Glutamatergic neuron (in vitro differentiated cells): ENCODE results near the gene DNAAF2. TPM values are rescaled to one million over a fixed set of nuclear protein-coding genes. Genes with fewer than 3 reads are reported as not detected.

Experiments
- DNase-seq: peaks from one replicate; pipeline ENCODE4 v3.0.0; 2022
- H3K27ac Mint-ChIP-seq: one replicate; pipeline ENCODE4 v1.8.0; 2020; ENCODE audit warnings: mild to moderate bottlenecking, mixed read lengths, inconsistent platforms; ENCODE audit not compliant: unreplicated experiment
- H3K27me3 Mint-ChIP-seq: one replicate; pipeline ENCODE4 v1.8.0; 2020; ENCODE audit warnings: mild to moderate bottlenecking, moderate library complexity, mixed read lengths, inconsistent platforms; ENCODE audit not compliant: unreplicated experiment
- H3K36me3 Mint-ChIP-seq: one replicate; pipeline ENCODE4 v1.8.0; 2020; ENCODE audit warnings: mild to moderate bottlenecking, mixed read lengths, inconsistent platforms; ENCODE audit not compliant: unreplicated experiment
- H3K4me1 Mint-ChIP-seq: one replicate; pipeline ENCODE4 v1.8.0; 2020; ENCODE audit warnings: mild to moderate bottlenecking, low read depth, mixed read lengths, inconsistent platforms; ENCODE audit not compliant: unreplicated experiment
- H3K4me3 Mint-ChIP-seq: one replicate; pipeline ENCODE4 v1.8.0; 2020; ENCODE audit warnings: mild to moderate bottlenecking, mixed read lengths, inconsistent platforms; ENCODE audit not compliant: unreplicated experiment
- H3K9me3 Mint-ChIP-seq: one replicate; pipeline ENCODE4 v1.8.0; 2020; ENCODE audit warnings: mild to moderate bottlenecking, moderate library complexity, mixed read lengths, inconsistent platforms; ENCODE audit not compliant: unreplicated experiment
- CTCF ChIP-seq: fragments of 200-600 bp; sonication (generic); IDR thresholded peaks from one replicate; pipeline ENCODE4 v1.5.0; 2021; ENCODE audit not compliant: partially characterized antibody, unreplicated experiment
- total RNA-seq: library from RNA; stranded (reverse); fragmentation: NEBNext Ultra II Directional; extraction: Animal tissue kit (Norgen Biotek cat#: 25700); gene quantifications from one replicate; pipeline ENCODE4 v1.2.1, GENCODE V29; 2021; ENCODE audit not compliant: unreplicated experiment

The DNAAF2 gene
- total RNA-seq, 1 donor from 2014 or later, result 19.1 TPM

DNA sequence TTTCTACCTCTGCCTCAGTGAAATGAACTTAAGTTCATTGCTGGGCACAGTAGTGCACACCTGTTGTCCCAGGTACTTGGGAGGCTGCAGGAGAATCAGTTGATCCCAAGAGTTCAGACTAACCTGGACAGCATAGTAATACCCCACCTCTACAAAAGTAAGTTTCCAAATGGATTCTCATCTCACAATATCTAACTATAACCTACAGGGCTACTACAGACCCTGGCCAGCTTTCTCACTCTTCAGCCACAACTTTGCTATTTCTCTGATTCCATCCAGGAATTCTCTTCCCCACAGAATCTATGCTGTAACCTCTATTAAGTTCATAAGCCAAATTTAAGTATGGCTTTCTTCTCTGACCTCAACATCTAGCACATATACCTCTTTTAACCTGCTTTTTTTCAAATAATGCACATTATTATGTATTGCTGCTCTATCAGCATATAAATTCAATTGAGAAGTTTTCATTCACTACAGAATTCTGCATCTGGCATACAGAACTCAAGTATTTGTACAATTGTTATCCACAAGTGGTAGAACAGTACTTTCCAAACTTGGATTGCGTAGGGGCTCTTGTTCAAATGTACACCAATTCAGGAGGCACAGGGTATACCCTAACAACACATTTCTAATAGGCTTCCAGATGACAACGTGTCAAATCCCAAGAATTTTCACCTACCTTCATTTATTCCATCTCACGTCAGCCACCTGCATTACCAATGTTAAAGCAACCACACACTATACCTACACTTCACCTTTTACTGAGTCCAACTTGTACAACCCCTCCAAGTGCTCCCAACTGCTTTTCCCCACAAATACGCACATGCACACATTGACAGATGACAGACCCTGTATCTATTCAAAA lies 52.7 kb downstream of the DNAAF2 start:
- H3K36me3 Mint-ChIP-seq, result peaks cover 6% of the 10 kb centered on the region
- H3K27ac Mint-ChIP-seq, result no peak overlapping the region
- TF ChIP-seq CTCF, result no peak

GRCh38 chr14:49581209-49582112 lies 53.6 kb downstream of the DNAAF2 start:
- peaks cover 14% of the 10 kb centered on the region for H3K9me3 Mint-ChIP-seq
- no peak overlapping the region for H3K4me3 Mint-ChIP-seq
- peaks cover 6% of the 10 kb centered on the region for H3K36me3 Mint-ChIP-seq
- H3K27me3 Mint-ChIP-seq, result peaks cover 12% of the 10 kb centered on the region
- no peak for TF ChIP-seq CTCF
- no peak overlapping the region for H3K27ac Mint-ChIP-seq
- peaks cover 3% of the 10 kb centered on the region for H3K4me1 Mint-ChIP-seq
- no peak for DNase-seq

More for the DNA sequence above, 52.7 kb downstream of the DNAAF2 start:
- H3K4me1 Mint-ChIP-seq, result peaks cover 3% of the 10 kb centered on the region
- no peak overlapping the region for H3K4me3 Mint-ChIP-seq
- H3K27me3 Mint-ChIP-seq, result peaks cover 15% of the 10 kb centered on the region
- no peak for DNase-seq
- peaks cover 20% of the 10 kb centered on the region for H3K9me3 Mint-ChIP-seq

DNA sequence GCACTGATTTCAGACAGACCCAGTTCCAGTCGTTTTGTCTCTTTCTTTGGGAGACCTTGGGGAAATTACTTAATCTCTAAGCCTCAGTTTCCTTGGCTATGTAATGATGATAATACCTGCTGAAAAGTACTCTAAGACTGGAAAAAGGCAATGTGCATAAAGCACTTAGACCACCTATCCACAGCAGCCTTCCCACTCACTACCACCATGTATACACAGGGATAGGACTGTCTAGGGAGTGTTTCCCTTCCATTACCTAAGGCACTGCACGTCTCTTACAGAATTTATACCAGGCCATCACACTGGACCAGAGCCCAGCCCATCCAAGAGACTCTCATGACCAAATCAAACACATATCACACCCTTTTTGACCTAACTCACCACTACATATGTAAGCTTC lies 55.2 kb downstream of the DNAAF2 start:
- Mint-ChIP-seq H3K4me3 (no peak overlapping the region), H3K9me3 (peaks cover 1% of the 10 kb centered on the region), H3K4me1 (peaks cover 3% of the 10 kb centered on the region), H3K27ac (no peak overlapping the region), H3K36me3 (no peaks in the 10 kb centered on the region), H3K27me3 (no peaks in the 10 kb centered on the region)
- no peak for TF ChIP-seq CTCF
- no peak for DNase-seq

DNA sequence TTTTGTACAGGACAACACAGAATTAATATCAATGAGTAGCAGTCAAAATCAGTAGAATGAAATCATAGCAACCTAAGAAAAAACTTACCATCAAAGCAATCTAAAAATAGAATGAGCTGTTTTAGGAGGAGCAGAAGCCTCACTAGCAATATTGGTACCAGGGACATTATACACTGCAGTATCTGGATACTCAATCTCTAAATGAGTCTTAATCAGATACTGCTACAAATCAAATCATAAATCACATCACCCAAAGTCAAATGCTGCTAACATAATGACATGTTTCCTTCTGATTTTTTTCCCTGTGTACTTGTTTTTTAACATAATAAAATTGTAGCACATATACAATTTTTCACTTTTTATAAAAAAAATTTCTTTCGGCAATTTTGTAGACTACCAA lies 56.9 kb downstream of the DNAAF2 start:
- H3K4me3 Mint-ChIP-seq, result no peak overlapping the region
- H3K4me1 Mint-ChIP-seq, result peaks cover 1% of the 10 kb centered on the region
- TF ChIP-seq CTCF, result no peak
- H3K27ac Mint-ChIP-seq, result no peak overlapping the region
- no peaks in the 10 kb centered on the region for H3K27me3 Mint-ChIP-seq
- H3K9me3 Mint-ChIP-seq, result peaks cover 1% of the 10 kb centered on the region
- no peak for DNase-seq
- H3K36me3 Mint-ChIP-seq, result no peaks in the 10 kb centered on the region

Other genes starting within 250 kb of the DNAAF2 start
- gene RPS29, start 48.9 kb downstream of the DNAAF2 start, total RNA-seq, result 635 TPM
- gene LRR1, start 36.3 kb downstream of the DNAAF2 start, total RNA-seq, result 8.0 TPM
- gene RPL36AL, start 14.6 kb downstream of the DNAAF2 start, total RNA-seq, result 94.2 TPM
- 20.6 TPM for gene MGAT2, start 14.4 kb downstream of the DNAAF2 start, total RNA-seq
- 2.4 TPM for gene POLE2, start 53.0 kb upstream of the DNAAF2 start, total RNA-seq
- gene KLHDC1, start 57.9 kb upstream of the DNAAF2 start, total RNA-seq, result 0.98 TPM
- 48.7 TPM for gene KLHDC2, start 132.9 kb upstream of the DNAAF2 start, total RNA-seq
- gene NEMF, start 217.5 kb upstream of the DNAAF2 start, total RNA-seq, result 78.8 TPM